Measurements from ENCODE around the gene CELF2.
"Not testable (repeated sequence)": the region's sequence is repeated elsewhere in the genome, so short reads cannot be mapped to it uniquely, and the experiment has no call there.

CELF2 gene

GRCh38 chr10:11328264-11329061 is 310.8 kb downstream of the CELF2 start:
- peak; percentile 56 for DNase-seq (ENCODE audit: low spot score)

GRCh38 chr10:11329062-11329673 is 311.5 kb downstream of the CELF2 start:
- no peak for DNase-seq (ENCODE audit: low spot score)

DNA sequence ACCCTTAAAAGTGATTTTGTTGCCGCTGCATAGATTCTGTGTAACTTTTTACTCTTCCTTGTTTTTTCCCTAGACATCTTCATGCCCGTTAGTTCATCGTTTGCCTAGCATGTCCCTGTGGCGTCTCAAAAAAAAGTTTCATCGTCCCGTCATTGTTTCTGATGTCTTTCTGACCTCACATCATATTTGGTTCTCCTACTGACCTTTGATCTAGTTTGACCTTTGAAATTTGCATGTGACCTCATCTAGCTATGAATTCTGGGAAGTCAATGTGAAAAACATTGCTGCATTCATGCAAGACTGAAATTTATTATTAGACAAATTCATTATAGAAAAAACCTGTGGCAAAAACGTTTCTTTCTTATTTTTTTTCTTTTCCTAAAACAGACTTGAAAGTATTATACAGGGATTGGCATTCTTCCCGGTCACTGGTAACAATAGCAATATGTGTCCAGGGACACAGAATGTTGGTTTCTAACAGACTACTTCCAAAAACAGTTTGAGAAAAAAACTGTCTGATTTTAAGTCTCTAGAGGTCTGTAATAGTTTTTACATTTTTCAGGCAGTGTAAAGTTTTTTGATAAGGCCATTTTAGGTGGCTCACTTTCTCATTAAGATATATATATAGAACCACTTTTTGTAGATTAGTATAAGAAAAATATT is 312.8 kb downstream of the CELF2 start:
- no peak for DNase-seq (ENCODE audit: low spot score)

GRCh38 chr10:11331046-11331577 is 313.4 kb downstream of the CELF2 start:
- DNase-seq (ENCODE audit: low spot score) = no peak

- DNase-seq (ENCODE audit: low spot score) = no peak
These were observed 314.1 kb downstream of the CELF2 start for GRCh38 chr10:11331726-11332125.

DNA sequence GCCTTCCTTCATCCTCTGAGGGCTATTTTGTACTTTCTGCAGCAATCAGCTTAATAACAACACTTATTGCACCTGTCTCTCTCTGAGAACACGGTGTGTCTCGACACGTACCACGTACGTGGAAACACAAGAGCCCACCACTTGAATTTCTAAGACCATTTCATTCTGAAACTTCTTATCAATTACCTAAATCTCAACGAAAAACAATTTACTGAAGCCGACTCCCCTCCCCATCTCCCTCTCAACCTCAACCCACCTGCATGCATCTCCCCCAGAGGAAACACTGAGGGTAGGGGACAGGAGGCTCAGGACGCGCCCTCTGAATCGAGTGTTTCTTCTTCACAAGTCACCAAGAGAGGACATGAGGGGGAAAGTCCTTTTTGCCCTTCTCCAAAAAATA is 315.2 kb downstream of the CELF2 start:
- DNase-seq (ENCODE audit: low spot score) = no peak

GRCh38 chr10:11334436-11334835 is 316.8 kb downstream of the CELF2 start:
- DNase-seq (ENCODE audit: low spot score) = no peak

GRCh38 chr10:11335167-11335652 is 317.5 kb downstream of the CELF2 start:
- DNase-seq (ENCODE audit: low spot score) = no peak

DNA sequence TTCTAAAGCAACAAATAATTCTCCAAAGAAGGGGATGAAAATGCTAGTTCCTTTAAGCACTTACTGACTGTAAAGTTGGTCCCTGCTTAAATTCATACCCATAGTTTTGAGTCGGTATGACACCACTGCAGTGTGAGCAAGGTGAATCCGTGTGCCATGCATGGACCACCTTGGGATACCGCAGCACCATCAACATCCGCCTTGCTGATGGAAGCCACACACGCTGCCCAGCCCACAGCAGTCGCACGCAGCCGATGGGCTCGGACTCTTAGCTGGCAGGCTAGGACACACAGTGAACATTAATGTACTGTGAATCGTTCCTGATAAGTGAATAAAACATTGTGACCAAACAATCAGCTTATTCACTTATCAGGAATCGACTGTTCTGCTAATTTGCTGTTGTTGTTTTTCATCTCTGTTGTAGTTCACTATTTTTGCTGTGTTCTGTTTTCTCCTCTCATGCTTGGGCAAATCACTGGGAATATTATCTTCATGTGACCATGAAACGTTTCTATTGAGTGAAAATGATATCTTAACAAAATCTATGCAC is 318.3 kb downstream of the CELF2 start:
- DNase-seq (ENCODE audit: low spot score) = no peak

DNA sequence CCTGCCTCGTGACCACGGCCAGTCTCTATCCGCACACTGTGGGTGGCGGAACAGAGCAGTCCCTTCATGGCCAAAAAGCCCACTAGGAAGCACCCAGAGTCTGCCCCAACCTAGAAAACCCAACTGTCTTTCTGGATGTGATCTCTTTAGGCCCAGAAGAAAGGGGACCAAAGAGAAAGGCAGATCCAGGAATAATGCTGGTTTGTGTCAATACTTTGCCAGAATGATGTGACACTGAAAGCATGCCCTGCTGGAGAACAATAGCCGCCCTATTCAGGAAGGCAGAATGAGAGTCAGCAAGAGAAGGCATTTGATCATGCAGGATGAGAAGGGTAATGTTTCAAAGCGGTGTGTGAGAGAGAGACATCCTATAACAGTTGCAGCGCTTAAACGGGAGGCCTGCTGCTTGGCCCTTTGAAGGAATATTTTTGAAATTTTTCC is 319.1 kb downstream of the CELF2 start:
- DNase-seq (ENCODE audit: low spot score) = no peak

DNA sequence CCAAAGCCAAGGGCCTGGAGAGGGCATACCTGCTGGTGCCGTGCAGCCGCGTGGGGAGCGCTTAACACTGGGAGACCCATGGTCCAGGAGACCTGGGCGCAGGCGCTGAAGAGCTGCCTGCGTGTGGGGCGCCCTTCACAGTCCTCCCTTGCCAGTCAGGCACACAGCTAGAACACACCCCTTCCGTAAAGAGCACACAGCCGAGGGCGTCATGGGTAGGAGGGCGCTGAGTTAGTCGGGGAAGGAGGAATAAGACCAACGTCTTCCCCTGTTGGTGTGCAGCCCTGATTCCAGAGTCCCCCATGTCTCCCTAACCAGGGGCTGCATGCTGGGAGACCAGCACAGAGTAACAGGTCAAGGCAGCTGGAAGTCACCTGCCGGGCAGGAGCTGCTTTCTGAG is 319.8 kb downstream of the CELF2 start:
- DNase-seq (ENCODE audit: low spot score) = no peak

- no peak for DNase-seq (ENCODE audit: low spot score)
These were observed 320.6 kb downstream of the CELF2 start for GRCh38 chr10:11338160-11338844.

- DNase-seq (ENCODE audit: low spot score) = no peak
These were observed 321.3 kb downstream of the CELF2 start for GRCh38 chr10:11339013-11339412.

DNA sequence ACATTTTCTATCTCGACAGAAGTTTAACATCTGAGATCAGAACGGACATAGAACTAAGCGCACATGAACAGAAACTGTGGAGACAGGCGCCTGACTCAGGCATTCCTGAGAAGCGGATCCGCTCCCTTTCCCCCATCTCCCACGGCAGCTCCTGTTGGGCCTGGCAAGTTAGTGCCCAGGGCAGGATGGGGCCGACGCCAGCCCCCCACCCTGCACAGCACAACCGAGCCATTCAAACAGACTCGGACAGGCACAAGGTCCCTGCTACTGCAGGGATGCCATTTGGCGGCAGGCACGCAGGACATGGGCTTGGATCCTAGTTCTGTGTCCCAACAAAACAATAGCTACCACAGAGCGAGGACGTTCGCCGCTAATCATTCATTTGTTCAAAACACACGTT is 322.0 kb downstream of the CELF2 start:
- no peak for DNase-seq (ENCODE audit: low spot score)

DNA sequence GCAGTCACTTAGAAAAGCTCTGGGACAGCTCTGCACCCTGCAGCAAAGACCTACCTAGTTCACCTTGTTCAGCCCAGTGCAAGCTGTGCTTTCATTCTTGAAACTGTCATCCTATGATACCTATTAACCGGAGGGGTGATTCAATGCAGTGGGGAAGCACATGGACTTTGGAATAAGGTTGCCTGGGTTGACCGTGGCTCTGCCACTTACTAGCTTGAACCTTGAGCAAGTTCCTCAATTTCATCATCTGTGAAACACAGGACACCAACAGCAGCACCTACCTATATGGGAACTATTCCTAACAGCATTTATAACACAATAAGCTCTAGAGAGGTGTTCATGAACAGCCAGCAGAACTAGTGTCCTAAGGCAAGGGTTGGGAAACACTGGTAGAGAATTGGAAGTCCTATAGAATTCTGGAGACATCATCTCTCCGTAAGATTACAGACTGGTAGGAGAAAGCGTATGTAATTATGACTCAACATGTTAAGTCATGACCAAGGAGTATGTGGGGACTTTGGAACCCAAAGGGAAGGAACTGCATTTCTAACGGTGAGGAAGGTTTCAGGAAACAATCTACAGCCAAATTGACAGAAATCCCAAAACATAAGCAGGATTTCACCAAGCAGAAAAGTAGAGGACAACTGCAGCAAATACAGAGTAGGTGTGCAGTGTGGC is 323.8 kb downstream of the CELF2 start:
- no peak for DNase-seq (ENCODE audit: low spot score)

GRCh38 chr10:11344081-11344480 is 326.4 kb downstream of the CELF2 start:
- no peak for DNase-seq (ENCODE audit: low spot score)

GRCh38 chr10:11344550-11344949 is 326.9 kb downstream of the CELF2 start:
- DNase-seq (ENCODE audit: low spot score) = no peak

DNA sequence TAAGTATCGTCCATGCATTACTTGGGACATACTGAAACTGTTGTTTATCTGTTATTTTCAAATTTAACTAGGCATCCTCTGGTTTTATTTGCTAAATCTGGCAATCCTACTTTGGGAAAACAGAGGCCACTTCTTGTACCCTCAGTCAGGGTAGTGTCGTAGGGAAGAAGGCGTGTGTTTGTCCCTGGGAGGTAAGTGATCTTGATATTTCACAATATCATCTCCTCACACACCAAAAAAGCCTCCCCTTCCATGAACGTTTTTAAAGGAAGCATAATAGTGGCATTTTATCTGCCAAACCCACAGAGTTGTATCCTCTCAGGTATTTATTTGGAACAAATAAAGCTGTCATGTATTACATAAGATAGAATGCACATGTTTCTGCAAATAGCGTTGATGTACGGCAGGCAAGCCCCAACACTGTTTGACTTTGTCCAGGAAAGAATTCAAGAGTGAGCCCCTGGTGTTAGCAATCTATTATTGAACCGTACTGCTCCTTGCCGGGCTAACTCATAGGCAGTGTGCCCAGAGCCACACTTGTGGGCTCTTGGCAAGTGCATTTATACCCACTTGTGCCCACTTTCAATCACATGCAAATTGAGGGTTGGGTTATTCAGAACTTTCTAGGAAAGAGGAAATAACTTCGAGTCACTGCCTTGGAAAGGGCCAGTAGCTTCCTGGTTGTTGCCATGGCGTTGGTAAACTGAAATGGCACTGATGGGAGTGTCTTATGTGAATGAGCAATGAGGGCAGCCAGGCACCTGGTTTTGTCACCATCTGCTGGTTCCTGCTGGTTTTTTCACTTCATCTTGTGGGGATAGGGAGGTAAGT is 327.8 kb downstream of the CELF2 start:
- no peak for DNase-seq (ENCODE audit: low spot score)

- DNase-seq (ENCODE audit: low spot score) = not testable (repeated sequence)
These were observed 329.9 kb downstream of the CELF2 start for GRCh38 chr10:11347580-11347979.

GRCh38 chr10:11351801-11352200 is 334.1 kb downstream of the CELF2 start:
- no peak for DNase-seq (ENCODE audit: low spot score)

Data from AG20443 (cell line).